ENCODE data around the gene AP5Z1. TPM values are rescaled to one million over a fixed set of nuclear protein-coding genes. Genes with fewer than 3 reads are reported as not detected.

Gene AP5Z1
- total RNA-seq, 1 donor from 2014 or later, result 48.9 TPM

GRCh38 chr7:4787947-4788626 is 12.7 kb downstream of the AP5Z1 start:
- intact Hi-C loops (cut with DNase I), result no loop called here
- Histone ChIP-seq H3K36me3 (peaks cover 79% of the 10 kb centered on the region), H3K27me3 (no peaks in the 10 kb centered on the region), H3K4me3 (no peak overlapping the region), H3K9me3 (no peaks in the 10 kb centered on the region), H3K4me1 (peaks cover 4% of the 10 kb centered on the region), H3K27ac (no peak overlapping the region)
- no peak for ATAC-seq
- no peak for TF ChIP-seq CTCF (IDR thresholded peaks at IDR 0.05)
- no peak for DNase-seq

GRCh38 chr7:4788627-4789189 is 13.3 kb downstream of the AP5Z1 start:
- intact Hi-C loops (cut with DNase I), result no loop called here
- TF ChIP-seq CTCF (IDR thresholded peaks at IDR 0.05), result no peak
- ATAC-seq (no peak), DNase-seq (no peak)
- Histone ChIP-seq H3K36me3 (peaks cover 73% of the 10 kb centered on the region), H3K9me3 (no peaks in the 10 kb centered on the region), H3K4me1 (peaks cover 4% of the 10 kb centered on the region), H3K27ac (no peak overlapping the region), H3K4me3 (no peak overlapping the region), H3K27me3 (no peaks in the 10 kb centered on the region)

- Histone ChIP-seq H3K27ac (no peak overlapping the region), H3K4me3 (no peak overlapping the region), H3K27me3 (no peaks in the 10 kb centered on the region), H3K36me3 (peaks cover 68% of the 10 kb centered on the region), H3K4me1 (peaks cover 4% of the 10 kb centered on the region), H3K9me3 (no peaks in the 10 kb centered on the region)
- DNase-seq (no peak), ATAC-seq (no peak)
- intact Hi-C loops (cut with DNase I), result no loop called here
- TF ChIP-seq CTCF (IDR thresholded peaks at IDR 0.05), result no peak
Observed at GRCh38 chr7:4789194-4790077, 14.0 kb downstream of the AP5Z1 start.

- no peak for TF ChIP-seq CTCF (IDR thresholded peaks at IDR 0.05)
- Histone ChIP-seq H3K27me3 (no peaks in the 10 kb centered on the region), H3K4me1 (peaks cover 4% of the 10 kb centered on the region), H3K4me3 (no peak overlapping the region), H3K9me3 (no peaks in the 10 kb centered on the region), H3K27ac (no peak overlapping the region), H3K36me3 (peaks cover 62% of the 10 kb centered on the region)
- DNase-seq (no peak), ATAC-seq (no peak)
- intact Hi-C loops (cut with DNase I), result no loop called here
Observed at GRCh38 chr7:4790078-4790465, 14.6 kb downstream of the AP5Z1 start.

GRCh38 chr7:4790516-4790991 is 15.1 kb downstream of the AP5Z1 start:
- DNase-seq (no peak), ATAC-seq (no peak)
- no peak overlapping the region for H3K27ac ChIP-seq
- no peak for TF ChIP-seq CTCF (IDR thresholded peaks at IDR 0.05)
- H3K4me1 ChIP-seq, result peaks cover 4% of the 10 kb centered on the region
- no peaks in the 10 kb centered on the region for H3K9me3 ChIP-seq
- intact Hi-C loops (cut with DNase I), result no loop called here
- no peaks in the 10 kb centered on the region for H3K27me3 ChIP-seq
- H3K36me3 ChIP-seq, result peaks cover 57% of the 10 kb centered on the region
- H3K4me3 ChIP-seq, result no peak overlapping the region

Data from upper lobe of right lung (tissue), 1 donor.